Measurements from ENCODE around the gene PPP1CA. TPM values are rescaled to one million over a fixed set of nuclear protein-coding genes. Genes with fewer than 3 reads are reported as not detected.

The PPP1CA gene
- total RNA-seq, 1 experiment from 2014 or later: 384 TPM

DNA sequence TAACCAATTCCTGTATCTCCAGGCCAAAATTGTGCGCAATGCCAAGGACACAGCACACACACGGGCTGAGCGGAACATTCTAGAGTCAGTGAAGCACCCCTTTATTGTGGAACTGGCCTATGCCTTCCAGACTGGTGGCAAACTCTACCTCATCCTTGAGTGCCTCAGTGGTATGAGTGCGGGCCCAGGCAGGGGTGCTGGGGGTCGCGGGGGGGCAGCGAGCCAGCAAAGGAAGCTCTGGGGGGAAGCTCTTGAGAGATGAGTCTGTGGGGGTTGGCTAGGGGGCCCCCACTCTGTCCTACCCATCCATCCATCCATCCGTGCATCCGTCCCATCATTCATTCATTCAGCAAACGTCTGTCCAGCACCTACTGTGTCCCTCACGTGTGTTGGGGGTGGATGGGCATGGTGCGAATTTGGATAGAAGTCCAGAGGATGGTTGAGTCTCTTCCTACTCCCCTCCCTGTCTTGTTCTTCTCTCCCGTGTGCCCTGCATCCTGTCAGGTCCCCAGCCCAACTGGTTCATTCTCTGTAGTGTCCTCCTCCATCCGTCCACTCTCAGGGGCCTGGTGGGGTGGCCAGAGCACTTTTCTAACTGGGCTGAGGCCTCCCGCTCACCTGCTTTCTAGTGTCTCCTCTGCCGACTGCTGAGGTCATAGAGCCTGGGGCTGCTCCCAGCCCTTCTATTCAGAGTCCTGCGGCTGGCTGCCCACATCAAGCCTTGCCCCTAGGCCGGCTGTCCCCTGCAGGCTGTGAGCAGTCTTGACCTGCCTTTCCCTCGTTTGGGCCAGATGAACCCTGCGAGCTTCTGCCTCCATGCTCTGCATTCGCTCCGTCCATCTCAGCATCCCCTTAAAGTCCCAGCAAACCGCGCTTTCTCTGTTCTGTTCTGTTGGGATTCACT lies 29.9 kb upstream of the PPP1CA start:
- Mint-ChIP-seq H3K4me3 (ENCODE audit: unreplicated experiment) (no peak overlapping the region), H3K9me3 (ENCODE audit: unreplicated experiment) (no peaks in the 10 kb centered on the region), H3K27me3 (ENCODE audit: insufficient read depth, unreplicated experiment) (no peaks in the 10 kb centered on the region), H3K27ac (ENCODE audit: unreplicated experiment) (peak overlapping the region; percentile 50), H3K36me3 (ENCODE audit: insufficient read depth, unreplicated experiment) (peaks cover 66% of the 10 kb centered on the region), H3K4me1 (ENCODE audit: low read depth, unreplicated experiment) (no peaks in the 10 kb centered on the region)
- H3K9me3 ChIP-seq: no peaks in the 10 kb centered on the region
- intact Hi-C loops (cut with micrococcal nuclease; ENCODE audit: unreplicated experiment): no loop called here
- TF ChIP-seq, protein P1, sequence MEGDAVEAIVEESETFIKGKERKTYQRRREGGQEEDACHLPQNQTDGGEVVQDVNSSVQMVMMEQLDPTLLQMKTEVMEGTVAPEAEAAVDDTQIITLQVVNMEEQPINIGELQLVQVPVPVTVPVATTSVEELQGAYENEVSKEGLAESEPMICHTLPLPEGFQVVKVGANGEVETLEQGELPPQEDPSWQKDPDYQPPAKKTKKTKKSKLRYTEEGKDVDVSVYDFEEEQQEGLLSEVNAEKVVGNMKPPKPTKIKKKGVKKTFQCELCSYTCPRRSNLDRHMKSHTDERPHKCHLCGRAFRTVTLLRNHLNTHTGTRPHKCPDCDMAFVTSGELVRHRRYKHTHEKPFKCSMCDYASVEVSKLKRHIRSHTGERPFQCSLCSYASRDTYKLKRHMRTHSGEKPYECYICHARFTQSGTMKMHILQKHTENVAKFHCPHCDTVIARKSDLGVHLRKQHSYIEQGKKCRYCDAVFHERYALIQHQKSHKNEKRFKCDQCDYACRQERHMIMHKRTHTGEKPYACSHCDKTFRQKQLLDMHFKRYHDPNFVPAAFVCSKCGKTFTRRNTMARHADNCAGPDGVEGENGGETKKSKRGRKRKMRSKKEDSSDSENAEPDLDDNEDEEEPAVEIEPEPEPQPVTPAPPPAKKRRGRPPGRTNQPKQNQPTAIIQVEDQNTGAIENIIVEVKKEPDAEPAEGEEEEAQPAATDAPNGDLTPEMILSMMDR (IDR thresholded peaks at IDR 0.05; ENCODE audit: insufficient read depth in 1 of 2, low read depth in 1 of 2, low read length in 1 of 2, severe bottlenecking in 1 of 2, unreplicated experiment in 1 of 2): no peak
- ChIA-PET POLR2A (interaction anchor here (0.5 kb wide), 1 partner anchor 12 kb away, joined by 3 read pairs; the partner anchor contains the start of gene CORO1B), CTCF (no interaction called here)
- no peak overlapping the region for H3K4me3 ChIP-seq (ENCODE audit: low read depth, low read length)
- H3K4me1 ChIP-seq: peaks cover 4% of the 10 kb centered on the region; the same call in 1 of the 2 replicates
- H3K36me3 ChIP-seq (ENCODE audit: control insufficient read depth, insufficient read depth, low read length): peaks cover 13% of the 10 kb centered on the region
- no peaks in the 10 kb centered on the region for H3K27me3 ChIP-seq (replicated peaks; ENCODE audit: control insufficient read depth, insufficient read depth, low read length)
- no TSS peak for BruUV-seq (replicated peaks)
- no peak for DNase-seq

DNA sequence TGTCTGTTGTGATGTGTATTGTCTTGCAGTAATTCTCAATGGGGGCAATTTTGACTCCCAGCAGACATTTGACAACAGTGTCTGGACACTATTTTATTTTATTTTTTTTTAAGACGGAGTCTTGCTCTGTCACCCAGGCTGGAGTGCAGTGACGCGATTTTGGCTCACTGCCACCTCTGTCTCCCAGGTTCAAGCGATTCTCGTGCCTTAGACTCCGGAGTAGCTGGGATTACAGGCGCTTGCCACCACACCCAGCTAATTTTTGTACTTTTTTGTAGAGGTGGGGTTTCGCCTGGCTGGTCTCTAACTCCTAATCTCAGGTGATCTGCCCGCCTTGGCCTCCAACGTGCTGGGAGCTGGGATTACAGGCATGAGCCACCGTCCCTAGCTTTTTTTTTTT lies 28.1 kb upstream of the PPP1CA start:
- Mint-ChIP-seq H3K36me3 (ENCODE audit: insufficient read depth, unreplicated experiment) (peaks cover 53% of the 10 kb centered on the region), H3K27me3 (ENCODE audit: insufficient read depth, unreplicated experiment) (no peaks in the 10 kb centered on the region), H3K4me3 (ENCODE audit: unreplicated experiment) (peak overlapping the region; percentile 35), H3K4me1 (ENCODE audit: low read depth, unreplicated experiment) (no peaks in the 10 kb centered on the region), H3K27ac (ENCODE audit: unreplicated experiment) (no peak overlapping the region), H3K9me3 (ENCODE audit: unreplicated experiment) (no peaks in the 10 kb centered on the region)
- POLR2A ChIA-PET: interaction anchor here (0.6 kb wide), 1 partner anchor 38 kb away, joined by 3 read pairs; no protein-coding TSS in a partner anchor
- no TSS peak for BruUV-seq (replicated peaks)
- DNase-seq: no peak
- Histone ChIP-seq H3K27me3 (replicated peaks; ENCODE audit: control insufficient read depth, insufficient read depth, low read length) (no peaks in the 10 kb centered on the region), H3K36me3 (ENCODE audit: control insufficient read depth, insufficient read depth, low read length) (peaks cover 13% of the 10 kb centered on the region), H3K4me1 (peaks cover 4% of the 10 kb centered on the region; the same call in 1 of the 2 replicates), H3K9me3 (no peaks in the 10 kb centered on the region), H3K4me3 (ENCODE audit: low read depth, low read length) (no peak overlapping the region; the same call in 1 of the 2 replicates)
- intact Hi-C loops (cut with micrococcal nuclease; ENCODE audit: unreplicated experiment): loop anchor here (2.0 kb wide), 1 partner anchor 29 kb away; the partner anchor contains the start of gene PPP1CA
- TF ChIP-seq, protein P1 (IDR thresholded peaks at IDR 0.05; ENCODE audit: insufficient read depth in 1 of 2, low read depth in 1 of 2, low read length in 1 of 2, severe bottlenecking in 1 of 2, unreplicated experiment in 1 of 2): no peak
- CTCF ChIA-PET: no interaction called here

DNA sequence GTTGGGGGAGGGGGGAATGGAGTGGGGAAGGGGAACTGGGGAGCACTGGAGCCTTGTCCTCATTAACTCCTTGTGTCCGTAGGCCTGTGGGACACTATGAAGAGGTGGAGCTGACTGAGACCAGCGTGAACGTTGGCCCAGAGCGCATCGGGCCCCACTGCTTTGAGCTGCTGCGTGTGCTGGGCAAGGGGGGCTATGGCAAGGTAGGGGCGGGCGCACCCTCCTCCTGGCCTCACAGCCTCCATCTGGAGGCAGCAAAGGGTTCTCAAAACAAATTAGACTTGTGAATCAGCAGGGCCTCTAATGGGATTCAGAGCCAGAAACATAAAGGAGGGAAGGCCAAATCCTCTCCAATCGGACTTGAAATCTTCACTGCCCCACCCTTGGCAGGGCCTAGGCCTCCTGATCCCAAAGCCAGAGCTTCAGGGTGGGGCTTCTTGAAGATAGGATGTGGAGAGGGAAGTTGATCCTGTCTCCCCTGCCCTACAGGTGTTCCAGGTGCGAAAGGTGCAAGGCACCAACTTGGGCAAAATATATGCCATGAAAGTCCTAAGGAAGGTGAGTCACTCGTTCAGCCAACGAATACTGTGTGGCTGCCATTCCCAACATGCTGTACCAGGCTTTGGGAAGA lies 27.5 kb upstream of the PPP1CA start:
- TSS peak; percentile 53 for BruUV-seq (replicated peaks)
- Mint-ChIP-seq H3K36me3 (ENCODE audit: insufficient read depth, unreplicated experiment) (peaks cover 49% of the 10 kb centered on the region), H3K9me3 (ENCODE audit: unreplicated experiment) (no peaks in the 10 kb centered on the region), H3K27me3 (ENCODE audit: insufficient read depth, unreplicated experiment) (no peaks in the 10 kb centered on the region), H3K27ac (ENCODE audit: unreplicated experiment) (peak overlapping the region; percentile 96), H3K4me3 (ENCODE audit: unreplicated experiment) (peak overlapping the region; percentile 93), H3K4me1 (ENCODE audit: low read depth, unreplicated experiment) (no peaks in the 10 kb centered on the region)
- ChIA-PET CTCF (interaction anchor here (1.3 to 1.6 kb wide), 2 partner anchors 28 to 47 kb away, joined by 4 to 9 read pairs; partner anchors contain the start of gene PPP1CA), POLR2A (interaction anchor here (0.6 to 1.8 kb wide), 5 partner anchors 10 to 573 kb away, joined by 3 to 9 read pairs (median 4); partner anchors contain the start of genes CORO1B and PPP1CA)
- Histone ChIP-seq H3K4me1 (peaks cover 4% of the 10 kb centered on the region; the same call in 1 of the 2 replicates), H3K36me3 (ENCODE audit: control insufficient read depth, insufficient read depth, low read length) (peaks cover 9% of the 10 kb centered on the region), H3K4me3 (ENCODE audit: low read depth, low read length) (peak overlapping the region; percentile 74), H3K27me3 (replicated peaks; ENCODE audit: control insufficient read depth, insufficient read depth, low read length) (no peaks in the 10 kb centered on the region), H3K9me3 (no peaks in the 10 kb centered on the region)
- TF ChIP-seq, protein P1 (IDR thresholded peaks at IDR 0.05; ENCODE audit: insufficient read depth in 1 of 2, low read depth in 1 of 2, low read length in 1 of 2, severe bottlenecking in 1 of 2, unreplicated experiment in 1 of 2): no peak
- no peak for DNase-seq
- intact Hi-C loops (cut with micrococcal nuclease; ENCODE audit: unreplicated experiment): loop anchor here (2.0 kb wide), 1 partner anchor 28 kb away; the partner anchor contains the start of gene PPP1CA

Measured in Caco-2 (cell line).